Measurements from ENCODE around the gene MICU2. TPM values are rescaled to one million over a fixed set of nuclear protein-coding genes. Genes with fewer than 3 reads are reported as not detected.

The MICU2 gene
- total and polyA plus RNA-seq, 2 of the 13 experiments (the other 11 are each of a cell fraction or from before 2014, with no cell fraction given), result 31.7 to 42.4 TPM

DNA sequence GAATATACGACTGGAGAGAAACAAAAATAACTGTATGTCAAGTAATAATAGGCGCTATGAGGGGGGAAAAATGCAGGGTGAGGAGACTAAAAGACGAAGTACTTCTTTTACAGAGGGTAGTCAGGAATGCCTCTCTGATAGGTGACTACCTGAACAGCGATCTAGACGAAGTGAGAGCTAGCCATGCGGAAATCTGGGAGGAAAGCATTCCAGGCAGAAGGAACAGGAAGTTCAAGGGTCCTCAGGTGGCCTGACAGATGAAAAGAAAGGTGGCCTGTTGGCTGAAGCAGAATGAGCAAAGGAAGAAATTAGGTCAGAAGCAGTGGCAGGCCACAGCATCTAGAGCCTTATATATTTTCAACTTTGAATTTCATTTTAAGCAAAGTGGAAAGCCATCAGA, 158.2 kb downstream of the MICU2 start:
- ChIA-PET CTCF (ENCODE audit: low intra/inter-chr PET ratio, low total read pairs) (no interaction called here), POLR2A (no interaction called here)
- TF ChIP-seq FOXO1 (CRISPR knock-in tag; IDR thresholded peaks at IDR 0.05), result no peak
- TF ChIP-seq ZNF224 (CRISPR knock-in tag; IDR thresholded peaks at IDR 0.05), result no peak
- no peak for TF ChIP-seq TP53 (CRISPR knock-in tag; conservative IDR thresholded peaks at IDR 0.05)
- TF ChIP-seq ZNF274 (CRISPR knock-in tag; IDR thresholded peaks at IDR 0.05), result no peak
- TF ChIP-seq, protein P1, sequence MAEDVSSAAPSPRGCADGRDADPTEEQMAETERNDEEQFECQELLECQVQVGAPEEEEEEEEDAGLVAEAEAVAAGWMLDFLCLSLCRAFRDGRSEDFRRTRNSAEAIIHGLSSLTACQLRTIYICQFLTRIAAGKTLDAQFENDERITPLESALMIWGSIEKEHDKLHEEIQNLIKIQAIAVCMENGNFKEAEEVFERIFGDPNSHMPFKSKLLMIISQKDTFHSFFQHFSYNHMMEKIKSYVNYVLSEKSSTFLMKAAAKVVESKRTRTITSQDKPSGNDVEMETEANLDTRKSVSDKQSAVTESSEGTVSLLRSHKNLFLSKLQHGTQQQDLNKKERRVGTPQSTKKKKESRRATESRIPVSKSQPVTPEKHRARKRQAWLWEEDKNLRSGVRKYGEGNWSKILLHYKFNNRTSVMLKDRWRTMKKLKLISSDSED (CRISPR knock-in tag; IDR thresholded peaks at IDR 0.05), result no peak
- no peak overlapping the region for H3K9ac ChIP-seq (ENCODE audit: insufficient read depth, low read depth, low read length)
- peaks cover 53% of the 10 kb centered on the region for H3K79me2 ChIP-seq (ENCODE audit: insufficient read depth, low read length)
- no peak for DNase-seq (ENCODE audit: low spot score)
- no peaks in the 10 kb centered on the region for H3K36me3 ChIP-seq (replicated peaks in 1 of 2; ENCODE audit: control insufficient read depth in 1 of 2, insufficient read depth in 2 of 2, low read length in 2 of 2)
- H3K4me2 ChIP-seq (ENCODE audit: low read depth, low read length), result no peak overlapping the region
- WGBS (ENCODE audit: low lambda C conversion rate), result 84% methylated on average over 6 of the region's 6 CpGs
- no TSS peak for BruUV-seq (replicated peaks)
- in situ Hi-C loops (cut with HindIII; ENCODE audit: extremely low pct_ligation_motif_present, low pct_unique_long_range_greater_than_20kb), result no loop called here
- no peaks in the 10 kb centered on the region for H3K27me3 ChIP-seq (ENCODE audit: control insufficient read depth in 1 of 2, insufficient read depth in 2 of 2, low read length in 2 of 2)
- H3K4me1 ChIP-seq (ENCODE audit: insufficient read depth, low read length), result peaks cover 26% of the 10 kb centered on the region
- no peaks in the 10 kb centered on the region for H3K9me3 ChIP-seq (ENCODE audit: low read length)
- FAIRE-seq, result no peak
- H3K4me3 ChIP-seq (replicated peaks in 1 of 3; ENCODE audit: insufficient read depth in 1 of 3, low read depth in 2 of 3, low read length in 3 of 3), result no peak overlapping the region
- H2AFZ ChIP-seq (ENCODE audit: low read length), result no peak overlapping the region
- intact Hi-C loops (cut with micrococcal nuclease; ENCODE audit: unreplicated experiment), result no loop called here
- H4K20me1 ChIP-seq (ENCODE audit: insufficient read depth, low read length), result no peaks in the 10 kb centered on the region
- ATAC-seq, result no peak
- H3K27ac ChIP-seq (ENCODE audit: extremely low read length, insufficient read depth, low read length), result no peak overlapping the region

DNA sequence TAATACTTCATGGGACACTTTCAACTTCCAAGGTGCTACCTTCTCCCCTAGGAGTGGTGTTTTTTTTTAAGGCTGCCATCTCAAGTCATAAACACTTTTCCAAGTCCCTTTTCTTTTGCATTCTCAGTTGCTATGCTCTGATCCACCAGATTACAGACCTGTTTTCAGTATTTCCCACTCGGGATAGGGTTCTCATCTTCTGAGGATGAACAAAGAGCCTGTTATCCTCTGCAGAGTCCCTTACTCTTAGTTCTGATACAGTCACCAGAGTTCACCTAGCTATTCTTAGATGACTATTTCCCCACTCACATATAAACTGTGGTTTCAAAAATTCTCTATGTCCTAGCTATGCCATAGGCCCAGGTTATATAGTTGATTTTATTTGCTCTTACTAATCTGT, 160.8 kb downstream of the MICU2 start:
- ChIA-PET CTCF (ENCODE audit: low intra/inter-chr PET ratio, low total read pairs) (no interaction called here), POLR2A (no interaction called here)
- no peaks in the 10 kb centered on the region for H3K36me3 ChIP-seq (replicated peaks in 1 of 2; ENCODE audit: control insufficient read depth in 1 of 2, insufficient read depth in 2 of 2, low read length in 2 of 2)
- DNase-seq (ENCODE audit: low spot score) (no peak), FAIRE-seq (no peak), ATAC-seq (no peak)
- H3K4me3 ChIP-seq (replicated peaks in 1 of 3; ENCODE audit: insufficient read depth in 1 of 3, low read depth in 2 of 3, low read length in 3 of 3), result no peak overlapping the region
- H3K4me1 ChIP-seq (ENCODE audit: insufficient read depth, low read length), result peaks cover 9% of the 10 kb centered on the region; the same call in 1 of the 2 replicates
- no peaks in the 10 kb centered on the region for H4K20me1 ChIP-seq (ENCODE audit: insufficient read depth, low read length)
- no peaks in the 10 kb centered on the region; the same call in 1 of the 2 replicates for H3K9me3 ChIP-seq (ENCODE audit: low read length)
- H3K9ac ChIP-seq (ENCODE audit: insufficient read depth, low read depth, low read length), result no peak overlapping the region
- no peak overlapping the region for H3K4me2 ChIP-seq (ENCODE audit: low read depth, low read length)
- no peaks in the 10 kb centered on the region for H3K27me3 ChIP-seq (ENCODE audit: control insufficient read depth in 1 of 2, insufficient read depth in 2 of 2, low read length in 2 of 2)
- BruUV-seq (replicated peaks), result no TSS peak
- H3K79me2 ChIP-seq (ENCODE audit: insufficient read depth, low read length), result peaks cover 53% of the 10 kb centered on the region
- in situ Hi-C loops (cut with HindIII; ENCODE audit: extremely low pct_ligation_motif_present, low pct_unique_long_range_greater_than_20kb) (no loop called here), intact Hi-C loops (cut with micrococcal nuclease; ENCODE audit: unreplicated experiment) (no loop called here)
- no peak overlapping the region for H2AFZ ChIP-seq (ENCODE audit: low read length)
- no peak overlapping the region for H3K27ac ChIP-seq (ENCODE audit: extremely low read length, insufficient read depth, low read length)
- WGBS (ENCODE audit: low lambda C conversion rate), result 68% methylated on average over 1 of the region's 1 CpG
- TF ChIP-seq FOXP1 (IDR thresholded peaks at IDR 0.05), result no peak
- TF ChIP-seq FOXP1 (CRISPR knock-in tag; IDR thresholded peaks at IDR 0.05), result no peak
- TF ChIP-seq KDM3A (CRISPR knock-in tag; IDR thresholded peaks at IDR 0.05; ENCODE audit: low read depth), result no peak
- TF ChIP-seq, protein P2, sequence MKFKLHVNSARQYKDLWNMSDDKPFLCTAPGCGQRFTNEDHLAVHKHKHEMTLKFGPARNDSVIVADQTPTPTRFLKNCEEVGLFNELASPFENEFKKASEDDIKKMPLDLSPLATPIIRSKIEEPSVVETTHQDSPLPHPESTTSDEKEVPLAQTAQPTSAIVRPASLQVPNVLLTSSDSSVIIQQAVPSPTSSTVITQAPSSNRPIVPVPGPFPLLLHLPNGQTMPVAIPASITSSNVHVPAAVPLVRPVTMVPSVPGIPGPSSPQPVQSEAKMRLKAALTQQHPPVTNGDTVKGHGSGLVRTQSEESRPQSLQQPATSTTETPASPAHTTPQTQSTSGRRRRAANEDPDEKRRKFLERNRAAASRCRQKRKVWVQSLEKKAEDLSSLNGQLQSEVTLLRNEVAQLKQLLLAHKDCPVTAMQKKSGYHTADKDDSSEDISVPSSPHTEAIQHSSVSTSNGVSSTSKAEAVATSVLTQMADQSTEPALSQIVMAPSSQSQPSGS (CRISPR knock-in tag; IDR thresholded peaks at IDR 0.05), result no peak
- no peak for TF ChIP-seq CEBPB (IDR thresholded peaks at IDR 0.05; ENCODE audit: borderline replicate concordance, low read depth, low read length)
- no peak for TF ChIP-seq POLR2AphosphoS2 (IDR thresholded peaks at IDR 0.05; ENCODE audit: low read depth, low read length)
- no peak for TF ChIP-seq CHD4 (IDR thresholded peaks at IDR 0.05; ENCODE audit: borderline replicate concordance, low read length)
- TF ChIP-seq PAWR (CRISPR knock-in tag; IDR thresholded peaks at IDR 0.05; ENCODE audit: borderline replicate concordance), result no peak
- no peak for TF ChIP-seq HNRNPL (IDR thresholded peaks at IDR 0.05; ENCODE audit: low read depth, low read length)
- no peak for TF ChIP-seq ZNF703 (CRISPR knock-in tag; IDR thresholded peaks at IDR 0.05; ENCODE audit: borderline replicate concordance)
- TF ChIP-seq, protein P3, sequence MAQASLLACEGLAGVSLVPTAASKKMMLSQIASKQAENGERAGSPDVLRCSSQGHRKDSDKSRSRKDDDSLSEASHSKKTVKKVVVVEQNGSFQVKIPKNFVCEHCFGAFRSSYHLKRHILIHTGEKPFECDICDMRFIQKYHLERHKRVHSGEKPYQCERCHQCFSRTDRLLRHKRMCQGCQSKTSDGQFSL (CRISPR knock-in tag; IDR thresholded peaks at IDR 0.05), result no peak
- TF ChIP-seq, protein P4, sequence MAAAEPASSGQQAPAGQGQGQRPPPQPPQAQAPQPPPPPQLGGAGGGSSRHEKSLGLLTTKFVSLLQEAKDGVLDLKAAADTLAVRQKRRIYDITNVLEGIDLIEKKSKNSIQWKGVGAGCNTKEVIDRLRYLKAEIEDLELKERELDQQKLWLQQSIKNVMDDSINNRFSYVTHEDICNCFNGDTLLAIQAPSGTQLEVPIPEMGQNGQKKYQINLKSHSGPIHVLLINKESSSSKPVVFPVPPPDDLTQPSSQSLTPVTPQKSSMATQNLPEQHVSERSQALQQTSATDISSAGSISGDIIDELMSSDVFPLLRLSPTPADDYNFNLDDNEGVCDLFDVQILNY (CRISPR knock-in tag; conservative IDR thresholded peaks at IDR 0.05), result no peak

All from HepG2 (cell line).